GM13977 (cell line): ENCODE results near the gene TAOK3.

Experiments used
- DNase-seq: peaks from one replicate; pipeline ENCODE4 v3.0.0; 2012; ENCODE audit warnings: low spot score
- in situ Hi-C: fragments of 300-500 bp; cut with MboI; formaldehyde crosslinking; loops from one replicate; pipeline ENCODE4 v1.12.0; 2022; ENCODE audit warnings: low sequenced_read_pairs, low pct_unique_long_range_greater_than_20kb, mixed read lengths, inconsistent platforms; ENCODE audit not compliant: unreplicated experiment
- TF ChIP-seq, protein P1 (sequence below): IDR thresholded peaks from 2 replicates; pipeline ENCODE4 v1.5.1; 2012; ENCODE audit warnings: mild to moderate bottlenecking, control low read depth; ENCODE audit not compliant: insufficient read depth; ENCODE audit errors: extremely low read depth, missing control alignments

TAOK3 gene

DNA sequence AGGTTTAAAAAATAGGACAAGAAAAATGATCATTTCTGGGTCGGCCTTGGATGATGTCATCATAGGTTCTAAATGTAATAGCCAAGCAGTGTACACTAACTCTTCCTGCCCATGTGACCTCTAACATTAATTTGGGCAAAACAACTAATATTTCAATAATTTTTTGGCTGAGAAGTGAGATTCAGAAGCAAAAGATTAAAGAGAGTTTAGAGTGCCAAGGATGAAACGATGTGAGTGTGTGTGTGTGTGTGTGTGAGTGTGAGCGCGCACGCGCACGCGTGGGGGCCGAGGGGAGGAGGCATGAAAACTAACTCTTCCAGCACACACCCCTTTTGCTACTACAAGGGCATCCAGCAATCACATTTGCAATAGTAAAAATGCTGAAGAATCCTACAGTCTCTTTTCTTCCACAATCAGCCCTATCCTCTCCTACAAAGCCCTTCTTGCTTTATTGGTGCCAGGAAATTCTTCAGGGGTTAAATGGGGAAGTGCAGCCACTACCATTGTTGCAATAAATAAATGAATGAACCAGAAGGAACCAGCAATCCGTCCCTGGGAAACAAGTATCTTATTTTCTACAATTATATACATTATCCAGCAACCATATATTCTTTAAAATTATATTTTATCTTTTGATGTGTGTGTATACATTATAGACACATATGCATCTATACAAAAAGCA is 183.9 kb downstream of the TAOK3 start:
- TF ChIP-seq, protein P1, sequence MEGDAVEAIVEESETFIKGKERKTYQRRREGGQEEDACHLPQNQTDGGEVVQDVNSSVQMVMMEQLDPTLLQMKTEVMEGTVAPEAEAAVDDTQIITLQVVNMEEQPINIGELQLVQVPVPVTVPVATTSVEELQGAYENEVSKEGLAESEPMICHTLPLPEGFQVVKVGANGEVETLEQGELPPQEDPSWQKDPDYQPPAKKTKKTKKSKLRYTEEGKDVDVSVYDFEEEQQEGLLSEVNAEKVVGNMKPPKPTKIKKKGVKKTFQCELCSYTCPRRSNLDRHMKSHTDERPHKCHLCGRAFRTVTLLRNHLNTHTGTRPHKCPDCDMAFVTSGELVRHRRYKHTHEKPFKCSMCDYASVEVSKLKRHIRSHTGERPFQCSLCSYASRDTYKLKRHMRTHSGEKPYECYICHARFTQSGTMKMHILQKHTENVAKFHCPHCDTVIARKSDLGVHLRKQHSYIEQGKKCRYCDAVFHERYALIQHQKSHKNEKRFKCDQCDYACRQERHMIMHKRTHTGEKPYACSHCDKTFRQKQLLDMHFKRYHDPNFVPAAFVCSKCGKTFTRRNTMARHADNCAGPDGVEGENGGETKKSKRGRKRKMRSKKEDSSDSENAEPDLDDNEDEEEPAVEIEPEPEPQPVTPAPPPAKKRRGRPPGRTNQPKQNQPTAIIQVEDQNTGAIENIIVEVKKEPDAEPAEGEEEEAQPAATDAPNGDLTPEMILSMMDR = no peak
- in situ Hi-C loops = loop anchor here (10.0 kb wide), 1 partner anchor 166 kb away; no protein-coding TSS in a partner anchor
- DNase-seq = no peak

DNA sequence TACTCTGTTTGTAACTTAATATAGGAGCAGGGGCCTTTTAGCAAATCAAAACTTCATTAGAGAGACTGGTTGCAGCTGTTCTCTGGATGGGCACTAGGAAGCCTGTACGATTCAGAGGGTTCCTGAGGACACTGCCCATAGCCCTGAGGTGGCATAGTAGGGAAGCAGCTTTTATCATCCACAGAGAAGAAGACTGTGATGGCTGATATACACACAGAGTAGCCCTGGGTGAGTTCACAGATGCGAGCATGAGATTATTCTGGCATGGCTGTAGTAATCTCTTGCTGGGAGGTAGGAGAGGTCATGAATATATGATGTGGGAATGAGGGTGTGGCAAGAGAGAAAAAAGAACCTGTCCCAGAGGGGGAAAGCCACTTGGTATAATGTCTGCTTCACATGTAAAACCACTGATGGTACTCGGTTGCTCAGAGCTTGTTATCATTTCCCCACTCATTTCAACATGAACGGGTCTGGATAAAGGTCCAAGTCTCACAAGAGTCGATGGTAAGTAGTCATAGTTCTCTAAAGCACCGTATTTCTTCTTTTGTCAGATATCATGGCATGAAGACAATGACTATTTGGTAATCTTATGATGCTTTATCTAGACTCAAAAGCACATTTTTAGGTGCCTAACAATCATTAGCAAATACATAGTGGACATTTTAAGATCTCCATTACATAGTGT is 184.8 kb downstream of the TAOK3 start:
- TF ChIP-seq, protein P1 = no peak
- DNase-seq = no peak
- in situ Hi-C loops = loop anchor here (10.0 kb wide), 1 partner anchor 167 kb away; no protein-coding TSS in a partner anchor

DNA sequence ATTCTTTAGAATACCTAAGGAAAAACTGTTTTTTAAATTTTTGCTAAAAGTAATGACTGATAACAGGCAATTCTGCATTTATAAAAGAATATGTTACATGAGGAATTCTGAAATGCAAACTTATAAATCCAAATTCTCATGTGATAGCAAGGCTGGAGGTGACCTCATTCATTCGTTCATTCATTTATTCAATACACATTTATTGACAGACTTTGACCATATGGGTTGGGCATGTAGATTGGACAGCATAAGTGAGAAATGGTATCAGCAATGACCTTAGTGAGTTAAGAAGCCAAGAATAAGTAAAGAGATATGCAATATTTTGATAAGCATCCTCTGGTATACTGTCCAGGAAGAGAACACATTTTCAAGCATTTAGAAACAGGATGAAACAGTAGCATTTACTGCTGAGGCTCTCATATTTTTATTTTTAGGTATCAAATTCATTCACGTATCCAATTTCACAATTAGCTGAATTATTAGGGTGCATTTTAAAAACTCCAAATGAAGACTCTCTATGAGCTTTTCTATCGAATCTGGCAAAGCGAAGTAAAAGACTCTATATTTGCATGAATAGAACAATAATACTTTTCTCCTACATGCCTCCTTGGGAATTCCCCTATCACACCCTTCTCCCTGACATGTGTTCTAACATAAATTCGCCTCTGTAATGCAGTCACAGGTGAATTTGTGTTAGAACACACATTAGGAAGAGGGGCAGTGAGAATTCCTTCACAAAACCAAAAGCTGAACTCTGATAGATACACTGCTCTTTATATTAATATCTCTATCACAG is 186.9 kb downstream of the TAOK3 start:
- TF ChIP-seq, protein P1 = no peak
- in situ Hi-C loops = loop anchor here (10.0 kb wide), 1 partner anchor 169 kb away; no protein-coding TSS in a partner anchor
- peak; percentile 25 for DNase-seq

DNA sequence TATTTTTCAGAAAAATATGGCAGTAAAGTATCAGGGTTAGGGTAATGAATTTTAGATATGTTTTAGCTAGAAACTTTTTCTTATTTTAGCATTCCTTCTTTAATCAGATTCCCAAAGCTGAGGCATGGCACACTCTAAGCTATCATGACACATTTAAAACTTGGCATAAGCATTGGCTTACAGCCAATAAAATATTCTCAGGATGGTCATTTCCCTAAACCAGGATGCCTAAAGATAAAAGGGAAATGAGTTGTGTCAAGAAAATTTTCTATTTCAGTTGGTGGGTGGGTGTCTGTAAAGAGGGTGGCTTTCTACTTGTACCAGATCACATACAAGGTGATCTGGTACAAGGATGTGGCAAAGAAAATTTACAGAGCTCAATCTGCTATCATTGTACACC is 189.0 kb downstream of the TAOK3 start:
- no peak for DNase-seq
- TF ChIP-seq, protein P1 = no peak
- in situ Hi-C loops = loop anchor here (10.0 kb wide), 1 partner anchor 171 kb away; no protein-coding TSS in a partner anchor

DNA sequence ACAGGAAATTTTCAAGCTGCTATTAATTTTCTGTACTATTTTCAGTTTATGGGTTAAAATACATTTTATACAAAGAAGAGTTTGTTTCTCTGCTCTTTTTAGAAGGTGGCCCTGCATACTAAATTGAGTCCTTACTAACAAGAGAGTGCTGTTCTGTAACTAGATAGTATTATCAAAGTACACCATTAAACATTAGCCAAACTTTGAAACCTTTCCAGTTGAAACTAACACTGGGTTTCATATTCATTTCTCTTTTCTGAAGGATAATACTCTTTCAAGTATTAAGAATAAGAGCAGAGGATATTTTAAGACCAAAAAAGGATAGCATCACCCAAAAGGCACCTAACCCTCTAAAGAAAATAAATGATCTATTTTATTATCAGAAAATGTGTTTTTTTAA is 189.6 kb downstream of the TAOK3 start:
- TF ChIP-seq, protein P1 = no peak

DNA sequence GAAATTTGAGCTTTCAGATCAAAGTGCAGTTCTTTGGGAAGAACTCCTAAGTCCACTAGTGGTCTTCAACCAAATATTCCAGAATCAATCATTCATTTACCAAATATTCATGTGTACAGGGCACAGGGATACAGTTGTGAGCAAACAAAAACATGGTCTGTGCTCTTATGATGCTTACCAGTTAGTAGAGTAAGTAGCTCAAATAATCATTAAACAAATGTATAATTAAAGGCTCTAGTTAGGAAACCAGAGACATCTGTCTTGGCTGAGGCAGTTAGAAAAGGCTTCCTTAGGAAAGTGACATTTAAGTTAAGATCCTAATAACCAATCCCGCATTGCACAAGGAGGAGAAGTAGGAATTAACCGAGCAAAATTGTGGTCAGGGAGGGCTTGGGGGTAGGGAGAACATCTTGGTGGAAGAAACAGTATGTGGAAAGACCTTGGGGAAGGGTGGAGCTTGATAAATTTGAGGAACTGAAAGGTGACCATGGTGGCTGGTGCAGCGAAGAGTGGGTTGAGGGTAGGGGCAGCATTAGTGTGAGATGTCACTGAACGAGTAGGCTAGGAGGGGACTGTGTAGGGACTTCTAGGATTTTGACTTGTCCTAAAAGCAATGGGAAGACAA is 196.8 kb downstream of the TAOK3 start:
- DNase-seq = peak; percentile 28
- in situ Hi-C loops = no loop called here
- TF ChIP-seq, protein P1 = no peak

More for the DNA sequence above, 189.6 kb downstream of the TAOK3 start:
- no peak for DNase-seq
- in situ Hi-C loops = loop anchor here (10.0 kb wide), 1 partner anchor 172 kb away; no protein-coding TSS in a partner anchor
